HepG2 (cell line): Measurements from ENCODE around the gene CCDC83. TPM values are rescaled to one million over a fixed set of nuclear protein-coding genes. Genes with fewer than 3 reads are reported as not detected.

Source experiments
- ATAC-seq: fragments of 200-7000 bp; cut with Tn5 transposase; 3 replicates; pipeline ENCODE4 v1.9.1; 2020; ENCODE audit warnings: mild to moderate bottlenecking, moderate library complexity
- BruUV-seq: library from RNA; stranded (reverse); fragments of 400-500 nt; replicated peaks from 2 replicates; lab custom pipeline; 2021; lab: Mats Ljungman, UMichigan
- CTCF ChIA-PET: fragments of 300-600 bp; formaldehyde crosslinking; extraction: SDS; loops from one replicate; lab custom pipeline; 2021; ENCODE audit warnings: low total read pairs, inconsistent platforms, low intra/inter-chr PET ratio; lab: Yijun Ruan, JAX
- POLR2A ChIA-PET: fragments of 350-600 bp; sonication (Branson Sonifier 250); formaldehyde crosslinking; loops from one replicate; lab custom pipeline; 2020; ENCODE audit warnings: antibody characterized with exemption, inconsistent platforms; lab: Yijun Ruan, JAX
- DNase-seq: peaks from one replicate; pipeline ENCODE4 v3.0.0-alpha.2; 2015; ENCODE audit warnings: low spot score
- FAIRE-seq: peaks from 3 replicates; lab custom pipeline; 2011; peaks lifted over from hg19 to GRCh38; lab: Jason Lieb, UNC
- H2AFZ ChIP-seq: one replicate; pipeline ENCODE4 v1.6.1; 2011; ENCODE audit warnings: low read length, inconsistent platforms
- H3K27ac ChIP-seq: fragments of 300-600 bp; 3 replicates; pipeline ENCODE4 v1.8.0; 2011; ENCODE audit warnings: mixed run types, mild to moderate bottlenecking, mixed read lengths, low read length, inconsistent platforms; ENCODE audit not compliant: insufficient read depth; ENCODE audit errors: extremely low read length
- H3K27me3 ChIP-seq, 2 experiments: fragments of 200-600 bp in 1 of 2; 2 replicates in 1 of 2; 3 replicates in 1 of 2; pipeline versions ENCODE4 v1.6.0 to v1.8.0; 2011; ENCODE audit warnings: low read length in 2 of 2, mild to moderate bottlenecking in 2 of 2, moderate library complexity in 2 of 2, inconsistent platforms in 1 of 2; ENCODE audit not compliant: insufficient read depth in 2 of 2, control insufficient read depth in 1 of 2
- H3K36me3 ChIP-seq, 2 experiments: fragments of 200-600 bp in 1 of 2; replicated peaks in 1 of 2; 2 replicates in 1 of 2; 3 replicates in 1 of 2; pipeline versions ENCODE4 v1.5.1 to v1.8.0; 2011; ENCODE audit warnings: low read length in 2 of 2, inconsistent platforms in 1 of 2; ENCODE audit not compliant: insufficient read depth in 2 of 2, control insufficient read depth in 1 of 2
- H3K4me1 ChIP-seq: 2 replicates; pipeline ENCODE4 v1.5.1; 2012; ENCODE audit warnings: low read length, inconsistent platforms; ENCODE audit not compliant: insufficient read depth
- H3K4me2 ChIP-seq: 2 replicates; pipeline ENCODE4 v1.6.0; 2011; ENCODE audit warnings: low read depth, low read length, inconsistent platforms
- H3K4me3 ChIP-seq, 3 experiments: fragments of 200-600 bp in 1 of 3; sonication (generic), shearing (Covaris generic) in 1 of 3; replicated peaks in 1 of 3; 2 replicates each; pipeline ENCODE4 v1.5.1; 2011 to 2016; ENCODE audit warnings: low read length in 3 of 3, inconsistent platforms in 2 of 3, low read depth in 2 of 3, mild to moderate bottlenecking in 2 of 3, control low read depth in 1 of 3, mixed read lengths in 1 of 3; ENCODE audit not compliant: insufficient read depth in 1 of 3
- H3K79me2 ChIP-seq: one replicate; pipeline ENCODE4 v1.6.1; 2011; ENCODE audit warnings: low read length, inconsistent platforms; ENCODE audit not compliant: insufficient read depth
- H3K9ac ChIP-seq: 2 replicates; pipeline ENCODE4 v1.6.0; 2011; ENCODE audit warnings: mild to moderate bottlenecking, low read depth, low read length, inconsistent platforms; ENCODE audit not compliant: insufficient read depth
- H3K9me3 ChIP-seq: 2 replicates; pipeline ENCODE4 v1.5.1; 2012; ENCODE audit warnings: mild to moderate bottlenecking, low read length
- H4K20me1 ChIP-seq: 2 replicates; pipeline ENCODE4 v1.6.0; 2011; ENCODE audit warnings: inconsistent platforms, mild to moderate bottlenecking, low read length, moderate library complexity; ENCODE audit not compliant: insufficient read depth
- PAF1 ChIP-seq: IDR thresholded peaks from 2 replicates; pipeline ENCODE4 v1.6.1; 2016; ENCODE audit warnings: missing genetic modification reagents, missing compliant biosample characterization
- RXRB ChIP-seq: IDR thresholded peaks from 2 replicates; pipeline ENCODE4 v1.6.1; 2016; ENCODE audit warnings: borderline replicate concordance, missing genetic modification reagents, missing compliant biosample characterization
- SALL1 ChIP-seq: sonication (generic); formaldehyde crosslinking; IDR thresholded peaks from 2 replicates; pipeline ENCODE4 v1.8.0; 2022; ENCODE audit warnings: mild to moderate bottlenecking, missing genetic modification reagents
- SRY ChIP-seq: sonication (generic); formaldehyde crosslinking; IDR thresholded peaks from 2 replicates; pipeline ENCODE4 v1.8.0; 2022; ENCODE audit warnings: mild to moderate bottlenecking, missing genetic modification reagents
- TCF12 ChIP-seq, 2 experiments: fragments of 450-650 bp in 1 of 2; sonication (generic) in 1 of 2; formaldehyde crosslinking in 1 of 2; IDR thresholded peaks; 2 replicates each; pipeline versions ENCODE4 v1.6.1 to v1.8.0; 2017 to 2022; ENCODE audit warnings: antibody characterized with exemption in 1 of 2, mild to moderate bottlenecking in 1 of 2, missing genetic modification reagents in 1 of 2, moderate library complexity in 1 of 2
- TOE1 ChIP-seq: sonication (generic); formaldehyde crosslinking; IDR thresholded peaks from 2 replicates; pipeline ENCODE4 v1.4.0; 2020; ENCODE audit warnings: mild to moderate bottlenecking, missing genetic modification reagents
- ZNF20 ChIP-seq: sonication (generic); formaldehyde crosslinking; IDR thresholded peaks from 2 replicates; pipeline ENCODE4 v1.4.0; 2020; ENCODE audit warnings: mild to moderate bottlenecking, moderate library complexity, missing genetic modification reagents
- ZNF326 ChIP-seq: sonication (generic); formaldehyde crosslinking; IDR thresholded peaks from 2 replicates; pipeline ENCODE4 v1.4.0; 2020; ENCODE audit warnings: missing genetic modification reagents, borderline replicate concordance
- ZNF382 ChIP-seq: sonication (generic); formaldehyde crosslinking; IDR thresholded peaks from 2 replicates; pipeline ENCODE4 v1.5.0; 2020; ENCODE audit warnings: missing genetic modification reagents, mild to moderate bottlenecking, borderline replicate concordance
- ZNF788 ChIP-seq: sonication (generic); formaldehyde crosslinking; IDR thresholded peaks from 2 replicates; pipeline ENCODE4 v1.5.0; 2020; ENCODE audit warnings: mild to moderate bottlenecking, missing genetic modification reagents, borderline replicate concordance
- WGBS: methylation state at CpG from one replicate; pipeline ENCODE4 v1.1.6; 2017; ENCODE audit warnings: low lambda C conversion rate; 5-methylcytosine and 5-hydroxymethylcytosine counted together
- in situ Hi-C: cut with HindIII; loops from 2 replicates; pipeline ENCODE4 v1.10.0; 2017; ENCODE audit warnings: low pct_unique_long_range_greater_than_20kb; ENCODE audit not compliant: extremely low pct_ligation_motif_present
- intact Hi-C: fragments of 100-400 bp; cut with micrococcal nuclease; formaldehyde crosslinking; loops from one replicate; pipeline ENCODE4 v1.10.0; 2022; ENCODE audit not compliant: unreplicated experiment
- polyA plus RNA-seq, 8 experiments: library from polyadenylated mRNA; depleted of rRNA in 3 of 8; stranded (reverse) in 7 of 8; unstranded in 1 of 8; fragments of >200 nt; fragmentation: Illumina TruSeq in 4 of 8; extraction: Trizol in 4 of 8; gene quantifications; 2 replicates each; pipeline versions ENCODE4 v1.2.1 to v1.2.3, GENCODE V29; 2011 to 2016; ENCODE audit warnings: low read depth in 4 of 8, missing spikeins in 1 of 8, mixed read lengths in 1 of 8; ENCODE audit not compliant: insufficient read depth in 1 of 8
- total RNA-seq, 5 experiments: library from RNA; depleted of rRNA; stranded (reverse); fragments of >200 nt; fragmentation: Illumina TruSeq; extraction: Trizol; gene quantifications; 2 replicates each; pipeline ENCODE4 v1.2.3, GENCODE V29; 2016; ENCODE audit warnings: low read depth in 1 of 5
- TF ChIP-seq, protein P1 (sequence below): sonication (generic); formaldehyde crosslinking; IDR thresholded peaks from 2 replicates; pipeline ENCODE4 v1.4.0; 2020; ENCODE audit warnings: missing genetic modification reagents

The CCDC83 gene
- total and polyA plus RNA-seq, 2 of the 13 experiments (the other 11 are each of a cell fraction or from before 2014, with no cell fraction given): not detected

- no peak for TF ChIP-seq SRY (CRISPR knock-in tag)
- no peak for TF ChIP-seq PAF1 (CRISPR knock-in tag)
- TF ChIP-seq RXRB (CRISPR knock-in tag): no peak
These were observed 48.2 kb downstream of the CCDC83 start (continued) for GRCh38 chr11:85903406-85903805.

DNA sequence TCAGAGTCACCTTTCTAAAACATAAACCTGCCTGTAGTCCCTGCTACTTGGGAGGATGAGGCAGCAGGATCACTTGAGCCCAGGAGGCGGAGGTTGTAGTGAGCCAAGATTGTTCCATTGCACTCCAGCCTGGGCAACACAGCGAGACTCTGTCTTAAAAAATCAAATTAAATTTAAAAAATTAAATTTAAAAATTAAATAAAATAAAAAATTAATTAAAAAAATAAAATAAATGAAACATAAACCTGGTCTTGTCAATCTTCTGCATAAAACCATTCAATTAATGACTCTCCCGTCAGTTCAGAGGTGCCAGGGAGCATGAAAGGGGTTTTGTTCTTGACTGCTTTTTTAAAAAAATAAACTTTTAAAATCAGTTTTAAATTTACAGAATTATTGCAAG is 48.6 kb downstream of the CCDC83 start:
- no peak for FAIRE-seq
- intact Hi-C loops: no loop called here

More for the DNA sequence above, 48.6 kb downstream of the CCDC83 start:
- Histone ChIP-seq H3K9ac (no peak overlapping the region), H3K4me2 (no peak overlapping the region), H3K79me2 (no peaks in the 10 kb centered on the region), H4K20me1 (no peaks in the 10 kb centered on the region), H3K9me3 (no peaks in the 10 kb centered on the region), H2AFZ (no peak overlapping the region), H3K36me3 (no peaks in the 10 kb centered on the region), H3K27ac (no peak overlapping the region), H3K27me3 (no peaks in the 10 kb centered on the region)
- in situ Hi-C loops: no loop called here
- POLR2A ChIA-PET: no interaction called here
- no peak for DNase-seq
- TF ChIP-seq TCF12 (IDR thresholded peaks at IDR 0.05): no peak
- no peak for TF ChIP-seq TCF12 (CRISPR knock-in tag; IDR thresholded peaks at IDR 0.05)
- TF ChIP-seq SALL1 (CRISPR knock-in tag): no peak
- TF ChIP-seq, protein P1, sequence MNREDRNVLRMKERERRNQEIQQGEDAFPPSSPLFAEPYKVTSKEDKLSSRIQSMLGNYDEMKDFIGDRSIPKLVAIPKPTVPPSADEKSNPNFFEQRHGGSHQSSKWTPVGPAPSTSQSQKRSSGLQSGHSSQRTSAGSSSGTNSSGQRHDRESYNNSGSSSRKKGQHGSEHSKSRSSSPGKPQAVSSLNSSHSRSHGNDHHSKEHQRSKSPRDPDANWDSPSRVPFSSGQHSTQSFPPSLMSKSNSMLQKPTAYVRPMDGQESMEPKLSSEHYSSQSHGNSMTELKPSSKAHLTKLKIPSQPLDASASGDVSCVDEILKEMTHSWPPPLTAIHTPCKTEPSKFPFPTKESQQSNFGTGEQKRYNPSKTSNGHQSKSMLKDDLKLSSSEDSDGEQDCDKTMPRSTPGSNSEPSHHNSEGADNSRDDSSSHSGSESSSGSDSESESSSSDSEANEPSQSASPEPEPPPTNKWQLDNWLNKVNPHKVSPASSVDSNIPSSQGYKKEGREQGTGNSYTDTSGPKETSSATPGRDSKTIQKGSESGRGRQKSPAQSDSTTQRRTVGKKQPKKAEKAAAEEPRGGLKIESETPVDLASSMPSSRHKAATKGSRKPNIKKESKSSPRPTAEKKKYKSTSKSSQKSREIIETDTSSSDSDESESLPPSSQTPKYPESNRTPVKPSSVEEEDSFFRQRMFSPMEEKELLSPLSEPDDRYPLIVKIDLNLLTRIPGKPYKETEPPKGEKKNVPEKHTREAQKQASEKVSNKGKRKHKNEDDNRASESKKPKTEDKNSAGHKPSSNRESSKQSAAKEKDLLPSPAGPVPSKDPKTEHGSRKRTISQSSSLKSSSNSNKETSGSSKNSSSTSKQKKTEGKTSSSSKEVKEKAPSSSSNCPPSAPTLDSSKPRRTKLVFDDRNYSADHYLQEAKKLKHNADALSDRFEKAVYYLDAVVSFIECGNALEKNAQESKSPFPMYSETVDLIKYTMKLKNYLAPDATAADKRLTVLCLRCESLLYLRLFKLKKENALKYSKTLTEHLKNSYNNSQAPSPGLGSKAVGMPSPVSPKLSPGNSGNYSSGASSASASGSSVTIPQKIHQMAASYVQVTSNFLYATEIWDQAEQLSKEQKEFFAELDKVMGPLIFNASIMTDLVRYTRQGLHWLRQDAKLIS (CRISPR knock-in tag): no peak
- no peak for TF ChIP-seq ZNF326 (CRISPR knock-in tag)
- no peak for TF ChIP-seq ZNF382 (CRISPR knock-in tag)
- no peak for TF ChIP-seq TOE1
- no peak for TF ChIP-seq ZNF788 (CRISPR knock-in tag)
- no peak for TF ChIP-seq ZNF20 (CRISPR knock-in tag)
- TF ChIP-seq, all 625 proteins: peak for 0
- no peak for ATAC-seq
- no TSS peak for BruUV-seq
- CTCF ChIA-PET: no interaction called here
- H3K4me1 ChIP-seq: peaks cover 6% of the 10 kb centered on the region; the same call in 1 of the 2 replicates
- no peak overlapping the region for H3K4me3 ChIP-seq
- WGBS: 96% methylated on average over 3 of the region's 3 CpGs
